Fibroblast of mammary gland (primary cell): ENCODE results near the gene SFTA2.
"Not testable (repeated sequence)": the region's sequence is repeated elsewhere in the genome, so short reads cannot be mapped to it uniquely, and the experiment has no call there.

Experiments used
- DNase-seq: peaks from one replicate; pipeline ENCODE4 v3.0.0-alpha.2; 2010; ENCODE audit warnings: low read depth
- H3K4me3 ChIP-seq: 2 replicates; pipeline ENCODE4 v1.5.1; 2011; ENCODE audit warnings: low read depth, mild to moderate bottlenecking, low read length, moderate library complexity; ENCODE audit not compliant: control insufficient read depth
- CTCF ChIP-seq: conservative IDR thresholded peaks from 2 replicates; pipeline ENCODE4 v1.5.1; 2011; ENCODE audit warnings: low read depth, low read length, inconsistent platforms; ENCODE audit not compliant: control insufficient read depth, insufficient read depth

The SFTA2 gene

GRCh38 chr6:30937265-30937664 lies 5.3 kb upstream of the SFTA2 start:
- no peak overlapping the region for H3K4me3 ChIP-seq
- DNase-seq: no peak
- TF ChIP-seq CTCF: no peak

- TF ChIP-seq CTCF: no peak
- DNase-seq: no peak
Observed at GRCh38 chr6:30935018-30935417, 3.0 kb upstream of the SFTA2 start.

GRCh38 chr6:30932665-30933365 lies 845 bp upstream of the SFTA2 start:
- no peak for DNase-seq
- TF ChIP-seq CTCF: no peak
- H3K4me3 ChIP-seq: no peak overlapping the region

More at GRCh38 chr6:30935018-30935417, 3.0 kb upstream of the SFTA2 start:
- H3K4me3 ChIP-seq: no peak overlapping the region

GRCh38 chr6:30931272-30931671 lies 698 bp downstream of the SFTA2 start:
- no peak for TF ChIP-seq CTCF
- no peak for DNase-seq
- no peak overlapping the region for H3K4me3 ChIP-seq

GRCh38 chr6:30930506-30930905 lies 1.5 kb downstream of the SFTA2 start:
- DNase-seq: no peak
- H3K4me3 ChIP-seq: no peak overlapping the region
- TF ChIP-seq CTCF: no peak

GRCh38 chr6:30928677-30929076 lies 3.3 kb downstream of the SFTA2 start:
- no peak for DNase-seq
- H3K4me3 ChIP-seq: no peak overlapping the region
- TF ChIP-seq CTCF: no peak

GRCh38 chr6:30927080-30927479 lies 4.9 kb downstream of the SFTA2 start:
- DNase-seq, H3K4me3 ChIP-seq: not testable (repeated sequence)
